Glutamatergic neuron (in vitro differentiated cells): ENCODE measurements around the gene HYOU1. TPM values are rescaled to one million over a fixed set of nuclear protein-coding genes. Genes with fewer than 3 reads are reported as not detected.

Experiments used
- DNase-seq: peaks from one replicate; pipeline ENCODE4 v3.0.0; 2022
- H3K27ac Mint-ChIP-seq: one replicate; pipeline ENCODE4 v1.8.0; 2020; ENCODE audit warnings: mild to moderate bottlenecking, mixed read lengths, inconsistent platforms; ENCODE audit not compliant: unreplicated experiment
- H3K27me3 Mint-ChIP-seq: one replicate; pipeline ENCODE4 v1.8.0; 2020; ENCODE audit warnings: mild to moderate bottlenecking, moderate library complexity, mixed read lengths, inconsistent platforms; ENCODE audit not compliant: unreplicated experiment
- H3K36me3 Mint-ChIP-seq: one replicate; pipeline ENCODE4 v1.8.0; 2020; ENCODE audit warnings: mild to moderate bottlenecking, mixed read lengths, inconsistent platforms; ENCODE audit not compliant: unreplicated experiment
- H3K4me1 Mint-ChIP-seq: one replicate; pipeline ENCODE4 v1.8.0; 2020; ENCODE audit warnings: mild to moderate bottlenecking, low read depth, mixed read lengths, inconsistent platforms; ENCODE audit not compliant: unreplicated experiment
- H3K4me3 Mint-ChIP-seq: one replicate; pipeline ENCODE4 v1.8.0; 2020; ENCODE audit warnings: mild to moderate bottlenecking, mixed read lengths, inconsistent platforms; ENCODE audit not compliant: unreplicated experiment
- H3K9me3 Mint-ChIP-seq: one replicate; pipeline ENCODE4 v1.8.0; 2020; ENCODE audit warnings: mild to moderate bottlenecking, moderate library complexity, mixed read lengths, inconsistent platforms; ENCODE audit not compliant: unreplicated experiment
- CTCF ChIP-seq: fragments of 200-600 bp; sonication (generic); IDR thresholded peaks from one replicate; pipeline ENCODE4 v1.5.0; 2021; ENCODE audit not compliant: partially characterized antibody, unreplicated experiment
- total RNA-seq: library from RNA; stranded (reverse); fragmentation: NEBNext Ultra II Directional; extraction: Animal tissue kit (Norgen Biotek cat#: 25700); gene quantifications from one replicate; pipeline ENCODE4 v1.2.1, GENCODE V29; 2021; ENCODE audit not compliant: unreplicated experiment

Gene HYOU1
- total RNA-seq, 1 donor from 2014 or later: 193 TPM

GRCh38 chr11:119094816-119095065 is 37.7 kb upstream of the HYOU1 start:
- peaks cover 9% of the 10 kb centered on the region for H3K27me3 Mint-ChIP-seq
- peak overlapping the region; percentile 87 for H3K4me3 Mint-ChIP-seq
- peak; percentile 82 for DNase-seq
- H3K9me3 Mint-ChIP-seq: peaks cover 9% of the 10 kb centered on the region
- peaks cover 11% of the 10 kb centered on the region for H3K4me1 Mint-ChIP-seq
- H3K36me3 Mint-ChIP-seq: no peaks in the 10 kb centered on the region
- TF ChIP-seq CTCF: peak; percentile 48
- peak overlapping the region; percentile 81 for H3K27ac Mint-ChIP-seq

- Mint-ChIP-seq H3K4me3 (peak overlapping the region; percentile 87), H3K36me3 (no peaks in the 10 kb centered on the region), H3K4me1 (peaks cover 11% of the 10 kb centered on the region), H3K27me3 (peaks cover 9% of the 10 kb centered on the region), H3K27ac (peak overlapping the region; percentile 81), H3K9me3 (peaks cover 9% of the 10 kb centered on the region)
- DNase-seq: peak; percentile 50
- TF ChIP-seq CTCF: no peak
These were observed 37.2 kb upstream of the HYOU1 start for GRCh38 chr11:119093942-119094815.

GRCh38 chr11:119092880-119093842 is 36.2 kb upstream of the HYOU1 start:
- H3K27ac Mint-ChIP-seq: peak overlapping the region; percentile 75
- peaks cover 9% of the 10 kb centered on the region for H3K27me3 Mint-ChIP-seq
- no peaks in the 10 kb centered on the region for H3K36me3 Mint-ChIP-seq
- H3K4me1 Mint-ChIP-seq: peaks cover 11% of the 10 kb centered on the region
- no peak for TF ChIP-seq CTCF
- peaks cover 9% of the 10 kb centered on the region for H3K9me3 Mint-ChIP-seq
- no peak for DNase-seq
- H3K4me3 Mint-ChIP-seq: peak overlapping the region; percentile 86

- peak overlapping the region; percentile 59 for H3K27ac Mint-ChIP-seq
These were observed 35.2 kb upstream of the HYOU1 start for GRCh38 chr11:119091966-119092879.

More at GRCh38 chr11:119091966-119092879, 35.2 kb upstream of the HYOU1 start:
- DNase-seq: no peak
- peaks cover 9% of the 10 kb centered on the region for H3K27me3 Mint-ChIP-seq
- no peaks in the 10 kb centered on the region for H3K36me3 Mint-ChIP-seq
- peaks cover 11% of the 10 kb centered on the region for H3K4me1 Mint-ChIP-seq
- H3K9me3 Mint-ChIP-seq: peaks cover 9% of the 10 kb centered on the region
- no peak for TF ChIP-seq CTCF
- peak overlapping the region; percentile 65 for H3K4me3 Mint-ChIP-seq
